ENCODE data around the gene CCDC92. TPM values are rescaled to one million over a fixed set of nuclear protein-coding genes. Genes with fewer than 3 reads are reported as not detected.

CCDC92 gene
- polyA plus RNA-seq, 2 of the 4 experiments (the other 2 are of a cell fraction) = 27.2 to 27.5 TPM

- TF ChIP-seq NR3C1 (IDR thresholded peaks at IDR 0.05) = no peak
- no peak for TF ChIP-seq ZFP36 (IDR thresholded peaks at IDR 0.05; ENCODE audit: borderline replicate concordance, partially characterized antibody)
- TF ChIP-seq EP300 (IDR thresholded peaks at IDR 0.05) = no peak
Measured at GRCh38 chr12:123939716-123940626, 32.7 kb downstream of the CCDC92 start (continued).

GRCh38 chr12:123938679-123939480 lies 33.8 kb downstream of the CCDC92 start:
- Histone ChIP-seq H3K4me1 (no peaks in the 10 kb centered on the region), H3K9me3 (no peaks in the 10 kb centered on the region), H3K27ac (no peak overlapping the region), H3K4me3 (no peak overlapping the region), H3K4me2 (no peak overlapping the region)
- POLR2A ChIA-PET = no interaction called here
- DNase-seq (ENCODE audit: low read depth in 1 of 2, low spot score in 1 of 2) = peak; percentile 17 to 18
- WGBS (ENCODE audit: missing lambda C conversion rate) = 85% methylated on average over 16 of the region's 16 CpGs
- ATAC-seq = peak in 1 of 2 experiments; percentile 87; a peak in 3 of 6 replicates
- CTCF ChIA-PET = interaction anchor here (0.7 to 1.8 kb wide), 5 partner anchors 9 to 227 kb away, joined by 3 to 8 read pairs (median 3); partner anchors contain the start of gene ATP6V0A2
- no peak for FAIRE-seq
- TF ChIP-seq SREBF2 (IDR thresholded peaks at IDR 0.05) (no peak), RAD21 (conservative IDR thresholded peaks at IDR 0.05 in 1 of 2, IDR thresholded peaks at IDR 0.05 in 1 of 2) (peak in 1 of 2 experiments; percentile 19; a peak in 2 of 5 replicates), CTCF (IDR thresholded peaks at IDR 0.05) (peak; percentile 22; the same call in 1 of the 3 replicates)

GRCh38 chr12:123937707-123938591 lies 34.7 kb downstream of the CCDC92 start:
- Histone ChIP-seq H3K9me3 (no peaks in the 10 kb centered on the region), H3K4me1 (no peaks in the 10 kb centered on the region), H3K4me3 (no peak overlapping the region), H3K27ac (no peak overlapping the region), H3K4me2 (no peak overlapping the region)
- FAIRE-seq = no peak
- DNase-seq (ENCODE audit: low read depth in 1 of 2, low spot score in 1 of 2) = no peak
- POLR2A ChIA-PET = no interaction called here
- WGBS (ENCODE audit: missing lambda C conversion rate) = 87% methylated on average over 16 of the region's 16 CpGs
- CTCF ChIA-PET = interaction anchor here (0.7 to 1.1 kb wide), 2 partner anchors 48 to 226 kb away, joined by 3 read pairs; partner anchors contain the start of gene ATP6V0A2
- TF ChIP-seq ELK1 (IDR thresholded peaks at IDR 0.05; ENCODE audit: low read depth, low read length) (no peak), EHF (CRISPR knock-in tag; IDR thresholded peaks at IDR 0.05) (no peak), REST (IDR thresholded peaks at IDR 0.05) (no peak), NPAS2 (CRISPR knock-in tag; IDR thresholded peaks at IDR 0.05; ENCODE audit: borderline replicate concordance) (no peak), HOXB13 (CRISPR knock-in tag; IDR thresholded peaks at IDR 0.05; ENCODE audit: low read depth) (no peak), FOXS1 (CRISPR knock-in tag; IDR thresholded peaks at IDR 0.05) (no peak)
- no peak for ATAC-seq

Data from A549 (cell line).